ENCODE results near the gene PEX6.

PEX6 gene, protein sequence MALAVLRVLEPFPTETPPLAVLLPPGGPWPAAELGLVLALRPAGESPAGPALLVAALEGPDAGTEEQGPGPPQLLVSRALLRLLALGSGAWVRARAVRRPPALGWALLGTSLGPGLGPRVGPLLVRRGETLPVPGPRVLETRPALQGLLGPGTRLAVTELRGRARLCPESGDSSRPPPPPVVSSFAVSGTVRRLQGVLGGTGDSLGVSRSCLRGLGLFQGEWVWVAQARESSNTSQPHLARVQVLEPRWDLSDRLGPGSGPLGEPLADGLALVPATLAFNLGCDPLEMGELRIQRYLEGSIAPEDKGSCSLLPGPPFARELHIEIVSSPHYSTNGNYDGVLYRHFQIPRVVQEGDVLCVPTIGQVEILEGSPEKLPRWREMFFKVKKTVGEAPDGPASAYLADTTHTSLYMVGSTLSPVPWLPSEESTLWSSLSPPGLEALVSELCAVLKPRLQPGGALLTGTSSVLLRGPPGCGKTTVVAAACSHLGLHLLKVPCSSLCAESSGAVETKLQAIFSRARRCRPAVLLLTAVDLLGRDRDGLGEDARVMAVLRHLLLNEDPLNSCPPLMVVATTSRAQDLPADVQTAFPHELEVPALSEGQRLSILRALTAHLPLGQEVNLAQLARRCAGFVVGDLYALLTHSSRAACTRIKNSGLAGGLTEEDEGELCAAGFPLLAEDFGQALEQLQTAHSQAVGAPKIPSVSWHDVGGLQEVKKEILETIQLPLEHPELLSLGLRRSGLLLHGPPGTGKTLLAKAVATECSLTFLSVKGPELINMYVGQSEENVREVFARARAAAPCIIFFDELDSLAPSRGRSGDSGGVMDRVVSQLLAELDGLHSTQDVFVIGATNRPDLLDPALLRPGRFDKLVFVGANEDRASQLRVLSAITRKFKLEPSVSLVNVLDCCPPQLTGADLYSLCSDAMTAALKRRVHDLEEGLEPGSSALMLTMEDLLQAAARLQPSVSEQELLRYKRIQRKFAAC

DNA sequence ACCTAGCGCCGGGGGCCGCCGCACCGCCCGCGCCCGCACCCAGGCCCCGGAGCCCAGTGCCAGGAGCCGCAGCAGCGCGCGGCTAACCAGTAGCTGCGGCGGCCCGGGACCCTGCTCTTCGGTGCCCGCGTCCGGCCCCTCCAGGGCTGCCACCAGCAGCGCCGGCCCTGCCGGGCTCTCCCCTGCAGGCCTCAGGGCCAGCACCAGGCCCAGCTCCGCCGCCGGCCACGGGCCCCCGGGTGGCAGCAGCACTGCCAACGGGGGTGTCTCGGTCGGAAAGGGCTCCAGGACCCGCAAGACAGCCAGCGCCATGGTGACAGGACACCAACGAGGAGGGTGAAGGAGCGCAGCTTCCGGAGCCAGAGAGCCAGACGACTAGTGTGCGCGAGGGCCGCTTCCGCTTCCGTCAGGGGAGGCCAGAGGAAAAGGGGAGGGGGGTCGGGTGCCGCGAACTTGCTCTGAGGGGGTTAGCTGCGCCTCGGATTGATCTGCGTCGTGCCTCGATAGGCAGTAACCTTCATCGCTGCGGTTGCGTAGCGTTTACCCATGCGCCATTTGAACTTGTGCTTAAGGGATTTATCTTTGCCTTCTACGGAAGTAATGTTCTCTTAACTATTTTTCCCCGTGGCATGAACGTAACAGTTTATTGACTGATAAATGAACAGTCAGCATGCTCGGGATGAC, at the start of gene PEX6:
Gene PEX6, minus strand, starts transcription at position 343 of the 684 bp plus-strand sequence. Its CDS starts 31 bp downstream, at position 312.
- DNase-seq (ENCODE audit: low read depth in 1 of 2, low spot score in 1 of 2) = peak; percentile 76 to 92

DNA sequence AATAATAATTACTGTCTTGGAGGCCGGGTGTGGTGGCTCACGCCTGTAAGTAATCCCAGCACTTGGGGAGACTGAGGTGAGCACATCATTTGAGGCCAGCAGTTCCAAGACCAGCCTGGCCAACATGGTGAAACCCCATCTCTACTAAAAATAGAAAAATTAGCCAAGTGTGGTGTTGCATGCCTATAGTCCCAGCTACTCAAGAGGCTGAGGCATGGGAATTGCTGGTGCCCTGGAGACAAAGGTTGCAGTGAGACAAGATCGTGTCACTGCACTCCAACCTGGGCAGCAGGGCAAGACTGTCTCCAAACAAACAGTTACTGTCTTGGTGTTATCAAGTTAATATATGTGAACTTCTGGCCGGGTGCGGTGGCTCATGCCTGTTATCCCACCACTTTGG, 47.4 kb upstream of the PEX6 start:
- no peak for DNase-seq (ENCODE audit: low read depth in 1 of 2, low spot score in 1 of 2)

DNA sequence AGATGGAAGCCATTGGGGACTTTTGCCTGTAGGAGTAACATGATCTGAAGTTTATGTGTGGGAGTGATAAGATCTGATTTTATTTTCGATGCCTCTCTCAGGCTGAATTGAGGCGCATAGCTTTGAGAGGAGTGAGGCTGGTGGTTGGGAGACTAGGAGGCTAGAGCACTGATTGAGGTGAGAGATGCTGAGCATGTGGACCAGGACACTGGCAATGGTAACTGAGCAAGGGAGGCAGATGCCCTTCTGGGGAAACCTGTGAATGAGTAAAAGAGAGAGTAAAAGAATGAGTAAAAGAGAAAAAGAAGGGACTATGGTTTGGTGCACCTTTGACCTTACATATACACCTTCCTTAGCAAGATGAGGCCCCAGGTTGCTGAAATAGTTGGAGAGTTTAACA, 45.5 kb upstream of the PEX6 start:
- DNase-seq (ENCODE audit: low read depth in 1 of 2, low spot score in 1 of 2) = no peak

DNA sequence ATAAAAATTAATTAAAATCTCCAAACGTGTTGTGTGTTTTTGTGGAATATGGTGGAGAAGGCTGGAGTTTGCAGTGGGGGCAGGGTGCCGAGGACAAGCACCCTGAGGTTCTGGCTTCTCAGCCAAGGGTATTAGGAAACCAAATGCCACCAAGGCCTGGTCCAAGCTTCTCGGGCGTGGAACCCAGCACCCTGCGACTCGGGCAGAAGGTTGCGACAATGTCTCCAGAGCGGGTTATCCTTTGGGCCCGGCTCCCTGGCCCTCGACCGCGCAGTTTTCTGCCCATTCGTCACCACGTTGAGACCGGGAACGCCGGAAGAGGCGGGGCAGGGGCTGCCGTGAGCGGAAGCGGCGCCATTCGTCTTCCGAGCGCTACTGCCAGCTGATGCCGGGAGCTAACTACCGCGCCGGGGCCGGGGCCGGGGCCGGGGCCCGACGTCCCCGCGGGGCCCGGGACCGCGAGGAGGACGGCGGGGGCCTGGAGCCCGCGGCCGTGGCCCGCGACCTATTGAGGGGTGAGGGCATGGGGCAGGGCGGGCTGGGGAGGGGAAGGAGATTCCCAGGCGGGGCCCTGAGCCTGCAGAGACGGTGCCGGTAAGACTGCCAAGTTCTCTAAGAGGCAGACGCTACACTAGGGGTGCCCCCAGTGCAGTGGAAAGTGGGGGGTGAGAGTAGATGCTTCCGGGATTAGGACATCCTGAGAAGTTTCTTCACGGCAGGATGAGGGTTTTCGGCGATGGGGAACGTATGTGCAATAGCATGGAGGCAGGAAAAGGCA, 42.5 kb upstream of the PEX6 start, which contains the start of gene RRP36:
Gene RRP36, plus strand, starts transcription at position 354 of the 778 bp plus-strand sequence. Its CDS starts 32 bp downstream, at position 386.
- DNase-seq (ENCODE audit: low read depth in 1 of 2, low spot score in 1 of 2) = peak; percentile 47 to 65

DNA sequence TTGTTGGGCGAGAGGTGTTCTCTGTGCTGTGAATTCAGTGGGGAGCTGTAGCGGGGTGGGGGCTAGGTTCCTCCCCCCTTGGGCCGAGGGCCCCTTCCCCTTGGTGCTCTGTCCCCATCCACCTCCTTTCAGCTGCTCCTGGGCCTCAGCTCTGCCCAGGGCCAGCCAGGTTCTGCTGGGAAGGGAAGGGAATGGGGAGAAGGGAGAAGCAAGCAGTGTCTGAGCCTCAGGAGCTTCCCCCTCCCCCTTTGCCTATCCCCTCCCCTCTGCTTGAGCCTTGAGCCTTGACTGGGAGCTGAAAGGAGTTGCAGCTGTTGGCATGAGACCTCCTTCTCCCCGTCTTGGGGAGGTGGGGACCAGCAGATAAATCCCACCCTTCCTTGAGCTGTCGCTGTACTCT, 41.9 kb upstream of the PEX6 start:
- no peak for DNase-seq (ENCODE audit: low read depth in 1 of 2, low spot score in 1 of 2)

DNA sequence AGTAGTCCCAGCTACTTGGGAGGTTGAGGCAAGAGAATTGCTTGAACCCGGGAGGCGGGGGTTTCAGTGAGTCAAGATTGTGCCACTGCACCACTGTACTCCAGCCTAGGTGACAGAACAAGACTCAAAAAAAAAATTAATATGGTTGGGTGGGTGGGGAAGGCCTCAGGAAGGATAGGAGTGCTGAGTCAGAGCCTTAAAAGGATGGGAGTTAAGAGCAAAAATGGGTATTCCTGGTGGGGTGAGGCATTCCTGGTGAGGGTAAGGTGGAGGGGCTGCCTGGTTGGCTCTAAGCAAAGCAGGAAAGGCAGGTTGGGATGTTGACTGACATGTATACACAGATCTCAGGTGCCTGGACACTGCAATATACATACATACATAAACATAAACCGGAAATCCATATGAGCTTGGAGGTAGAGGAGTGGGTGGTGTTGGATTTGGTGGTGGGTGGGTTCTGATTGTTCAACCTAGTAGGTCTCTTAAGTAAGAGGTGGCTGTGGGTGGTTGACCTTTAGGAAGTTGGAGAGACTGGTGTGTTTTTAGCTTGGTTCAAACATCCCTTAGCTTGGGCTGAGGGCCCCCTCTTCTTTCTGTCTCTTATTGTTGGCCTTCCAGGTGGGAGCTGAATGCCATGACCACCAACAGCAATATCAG, 41.2 kb upstream of the PEX6 start:
- no peak for DNase-seq (ENCODE audit: low read depth in 1 of 2, low spot score in 1 of 2)

DNA sequence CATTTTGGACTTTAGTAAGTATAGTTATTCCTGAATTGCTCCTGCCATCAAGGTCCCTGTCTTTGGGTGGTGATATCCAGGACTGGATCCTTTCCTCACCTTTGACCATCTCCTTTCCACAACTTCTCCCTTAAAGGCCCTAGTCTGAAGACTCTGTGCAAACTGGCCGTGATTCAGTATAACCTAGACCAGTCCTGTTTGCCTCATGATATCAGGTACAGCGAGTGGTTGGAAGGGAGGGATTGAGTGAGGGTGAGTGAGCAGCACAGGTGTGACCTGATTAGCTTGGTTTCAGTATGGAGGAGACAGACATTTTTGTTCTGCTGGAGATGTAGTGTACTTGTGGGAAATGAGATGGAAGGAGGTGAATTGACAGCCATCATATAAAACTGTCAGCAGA, 40.2 kb upstream of the PEX6 start:
- DNase-seq (ENCODE audit: low read depth in 1 of 2, low spot score in 1 of 2) = no peak

DNA sequence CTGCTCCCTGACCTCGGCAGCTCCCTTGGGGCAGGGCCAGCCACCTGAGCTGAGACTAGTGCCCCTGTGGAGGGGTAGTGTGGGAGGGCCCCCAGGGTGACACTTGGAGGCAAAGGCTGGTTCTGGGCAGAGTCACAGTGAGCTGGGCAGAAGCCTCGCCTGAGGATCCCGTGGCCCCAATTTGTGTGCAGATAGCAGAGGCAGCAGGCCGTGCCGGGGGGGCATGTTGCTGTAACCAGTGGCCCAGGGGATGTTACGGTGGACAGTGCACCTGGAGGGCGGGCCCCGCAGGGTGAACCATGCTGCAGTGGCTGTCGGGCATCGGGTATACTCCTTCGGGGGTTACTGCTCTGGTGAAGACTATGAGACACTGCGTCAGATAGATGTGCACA, 38.0 kb upstream of the PEX6 start:
- DNase-seq (ENCODE audit: low read depth in 1 of 2, low spot score in 1 of 2) = no peak

DNA sequence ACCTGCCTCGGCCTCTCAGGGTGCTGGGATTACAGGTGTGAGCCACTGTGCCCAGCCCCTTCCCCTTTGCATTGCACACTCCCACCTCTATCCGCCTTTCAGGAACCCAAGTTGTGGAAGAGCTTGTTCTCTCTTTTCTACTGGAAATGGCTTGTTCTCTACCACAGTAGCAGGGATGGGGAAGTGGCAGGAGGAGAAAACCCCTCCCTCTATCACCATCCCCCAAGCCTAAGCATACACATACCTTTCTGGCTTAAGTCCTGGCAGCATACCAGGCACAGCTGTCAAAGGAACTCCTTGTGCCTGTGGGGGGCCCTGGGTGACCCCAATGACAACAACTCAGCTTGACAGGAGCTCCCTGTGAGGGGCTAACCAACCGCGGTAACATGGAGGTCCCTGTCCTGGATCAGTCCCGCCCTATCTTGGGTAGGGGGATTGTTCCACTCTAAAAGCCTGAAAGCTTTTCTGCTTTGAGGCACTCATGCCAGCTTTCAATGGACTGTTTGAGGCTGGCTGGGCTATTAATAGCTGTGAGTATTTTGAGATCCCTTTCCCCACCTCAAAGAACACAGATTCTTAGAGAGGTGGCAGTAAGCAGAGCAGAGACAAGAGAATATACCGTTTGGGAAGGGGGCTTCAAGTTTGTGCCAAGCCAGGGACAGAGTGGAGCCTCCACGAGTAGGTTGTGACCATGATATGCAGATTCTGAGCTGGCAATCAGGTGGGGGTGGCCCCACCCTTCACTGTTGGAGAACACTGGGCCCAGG, 37.4 kb upstream of the PEX6 start:
- no peak for DNase-seq (ENCODE audit: low read depth in 1 of 2, low spot score in 1 of 2)

DNA sequence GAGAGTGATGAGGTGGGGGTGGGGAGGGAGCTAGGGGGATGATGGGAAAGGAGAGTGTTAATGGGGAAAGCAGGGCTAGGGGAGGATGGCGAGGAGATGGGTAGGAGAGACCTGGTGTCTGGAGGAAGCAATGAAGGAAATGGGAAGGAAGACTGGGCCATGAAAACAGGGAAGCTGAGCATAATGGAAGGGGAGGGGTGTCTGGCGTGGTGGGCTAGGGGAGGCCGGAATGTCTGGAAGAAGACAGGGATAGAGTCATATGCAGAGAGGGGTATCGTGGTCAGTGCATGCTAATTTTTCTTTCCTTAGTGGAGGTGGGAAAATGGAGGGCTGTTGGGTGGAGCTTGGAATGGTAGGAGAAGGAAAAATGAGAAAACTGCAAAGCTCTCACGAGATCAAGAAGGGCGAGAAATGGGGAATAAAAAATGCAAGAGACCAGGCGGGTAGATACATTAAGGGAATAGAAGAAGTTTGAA, 35.5 kb upstream of the PEX6 start:
- DNase-seq (ENCODE audit: low read depth in 1 of 2, low spot score in 1 of 2) = no peak

DNA sequence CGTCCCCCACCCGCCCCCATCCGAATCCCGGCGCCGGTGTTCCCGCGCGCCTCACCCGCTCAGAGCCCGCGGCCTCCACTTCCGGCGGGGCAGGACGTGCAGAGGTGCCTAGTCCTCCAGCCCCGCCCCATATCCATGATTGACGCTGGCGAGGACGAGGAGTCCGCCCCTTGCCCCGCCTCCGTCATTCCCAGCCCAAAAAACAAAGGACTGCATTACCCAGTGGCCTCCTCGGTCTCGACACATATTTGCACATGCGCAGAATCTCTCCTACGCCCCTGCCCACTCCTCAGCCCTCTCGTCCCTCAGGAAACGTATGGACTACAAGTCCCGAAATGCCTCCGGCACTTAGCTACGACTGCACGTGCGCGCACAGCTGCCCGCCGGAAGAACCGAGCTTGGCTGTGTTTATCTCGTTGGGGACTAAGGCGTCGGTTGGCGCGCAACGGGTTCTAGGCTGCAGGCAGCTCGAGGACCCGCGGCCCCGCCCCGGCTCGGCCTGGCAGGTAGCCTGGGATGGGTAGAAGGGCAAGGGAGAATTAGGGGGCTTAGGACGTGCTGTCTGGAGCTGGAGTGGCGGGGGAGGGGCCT, 35.0 kb upstream of the PEX6 start, which contains the start of the genes KLHDC3 and MEA1:
Gene KLHDC3, plus strand, starts transcription at position 407 of the 591 bp plus-strand sequence. CDS start 2,944 bp downstream, outside the sequence.
Gene MEA1, minus strand, starts transcription at position 104 of the 591 bp plus-strand sequence. CDS start 133 bp downstream, outside the sequence.
- DNase-seq (ENCODE audit: low read depth in 1 of 2, low spot score in 1 of 2) = peak; percentile 96 to 99

DNA sequence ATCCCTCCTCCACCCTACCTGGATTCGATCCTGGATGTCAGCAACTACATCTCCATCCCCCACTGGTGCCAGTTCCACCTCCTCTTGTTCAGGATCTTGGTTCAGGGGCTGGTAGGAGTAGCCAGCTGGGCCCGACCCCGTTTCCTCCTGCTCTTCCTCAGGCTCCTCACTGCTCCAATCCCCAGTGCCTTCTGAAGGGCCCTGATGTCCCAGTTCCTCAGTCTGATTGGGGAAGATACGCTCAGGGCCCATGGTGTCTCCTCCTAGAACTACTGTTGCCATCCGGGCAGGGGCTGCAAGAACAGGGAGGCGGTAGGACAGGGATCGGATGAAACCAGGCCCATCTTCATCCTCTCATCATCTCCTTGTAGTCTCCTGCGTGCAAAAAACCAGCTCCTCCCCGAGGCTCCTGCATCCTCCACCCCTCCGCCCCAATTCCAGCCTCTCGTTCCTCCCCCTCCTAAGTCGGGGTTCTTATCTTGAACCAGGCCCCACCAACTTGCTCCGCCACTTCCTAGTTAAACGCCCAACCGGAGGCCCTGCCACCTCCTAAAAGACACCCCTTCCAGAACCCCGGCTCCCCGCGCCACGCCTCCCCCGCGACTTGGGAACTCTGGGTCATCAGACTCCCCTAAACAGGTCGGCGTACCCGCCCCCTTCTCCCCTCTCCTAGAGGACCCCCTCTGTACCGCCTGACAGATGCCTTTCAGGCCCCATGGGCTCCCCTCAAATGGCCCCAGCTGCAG, 34.3 kb upstream of the PEX6 start:
- no peak for DNase-seq (ENCODE audit: low read depth in 1 of 2, low spot score in 1 of 2)

DNA sequence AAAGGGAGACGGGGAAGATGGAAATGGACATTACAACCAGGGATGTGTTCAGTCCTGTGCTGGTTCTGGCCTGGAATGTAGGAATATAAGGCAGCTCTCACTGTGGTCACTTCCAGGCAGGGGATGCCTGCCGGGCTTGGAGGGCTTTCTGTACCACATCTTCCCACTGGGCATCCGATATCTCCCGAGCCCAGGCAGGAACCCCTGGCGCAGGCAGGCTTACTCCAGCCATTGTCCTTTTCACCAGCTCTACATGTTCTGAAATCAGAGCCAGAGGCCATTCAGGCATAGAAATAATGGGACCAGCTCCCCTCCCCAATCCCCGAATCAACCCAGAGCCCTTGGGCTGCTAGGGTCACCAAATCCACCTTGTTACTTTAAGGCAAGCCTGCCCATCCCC, 33.4 kb upstream of the PEX6 start:
- no peak for DNase-seq (ENCODE audit: low read depth in 1 of 2, low spot score in 1 of 2)

DNA sequence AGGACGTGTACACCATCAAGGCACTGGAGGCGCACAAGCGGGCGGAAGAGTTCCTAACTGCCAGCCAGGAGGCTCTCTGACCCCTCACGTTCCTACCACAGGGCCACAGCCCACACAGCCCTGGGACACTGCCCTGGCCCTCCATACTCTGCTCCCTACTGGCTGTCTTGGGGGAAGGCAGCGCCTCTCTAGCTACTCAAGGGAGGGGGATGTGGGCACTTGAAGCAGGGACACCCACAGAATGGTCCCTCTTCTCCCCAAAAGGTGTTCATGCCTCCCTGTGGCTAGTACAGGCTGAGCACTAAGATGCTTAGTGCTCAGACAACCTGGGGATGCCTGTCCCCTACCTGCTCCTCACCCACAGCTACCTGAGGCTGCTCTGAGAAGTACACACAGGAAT, 32.2 kb upstream of the PEX6 start:
- DNase-seq (ENCODE audit: low read depth in 1 of 2, low spot score in 1 of 2) = no peak

DNA sequence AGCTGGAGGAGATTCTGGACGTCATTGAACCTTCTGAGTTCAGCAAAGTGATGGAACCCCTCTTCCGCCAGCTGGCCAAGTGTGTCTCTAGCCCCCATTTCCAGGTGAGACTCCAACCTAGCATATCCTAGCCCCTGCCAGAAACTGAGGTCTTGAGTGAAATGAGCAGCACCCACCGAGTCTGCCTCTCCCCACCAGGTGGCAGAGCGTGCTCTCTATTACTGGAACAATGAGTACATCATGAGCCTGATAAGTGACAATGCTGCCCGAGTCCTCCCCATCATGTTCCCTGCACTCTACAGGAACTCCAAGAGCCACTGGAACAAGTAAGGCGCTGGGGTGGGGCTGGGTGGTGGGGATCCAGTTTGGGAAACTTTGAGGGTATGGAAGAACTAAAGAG, 30.1 kb upstream of the PEX6 start:
- no peak for DNase-seq (ENCODE audit: low read depth in 1 of 2, low spot score in 1 of 2)

DNA sequence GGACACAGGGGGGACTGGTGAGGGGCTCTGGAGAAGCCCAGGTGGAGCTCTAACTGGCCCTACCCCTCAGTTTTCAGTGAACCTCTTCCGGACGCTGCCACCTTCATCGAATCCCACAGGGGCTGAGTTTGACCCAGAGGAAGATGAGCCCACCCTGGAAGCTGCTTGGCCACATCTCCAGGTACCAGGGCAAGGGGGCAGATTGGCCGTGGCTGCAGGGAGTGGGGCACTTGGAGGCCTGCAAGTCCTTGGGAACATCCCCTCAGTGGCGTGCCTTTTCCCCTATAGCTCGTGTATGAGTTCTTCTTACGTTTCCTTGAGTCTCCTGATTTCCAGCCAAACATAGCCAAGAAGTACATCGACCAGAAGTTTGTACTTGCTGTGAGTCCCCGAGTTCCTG, 28.1 kb upstream of the PEX6 start:
- no peak for DNase-seq (ENCODE audit: low read depth in 1 of 2, low spot score in 1 of 2)

DNA sequence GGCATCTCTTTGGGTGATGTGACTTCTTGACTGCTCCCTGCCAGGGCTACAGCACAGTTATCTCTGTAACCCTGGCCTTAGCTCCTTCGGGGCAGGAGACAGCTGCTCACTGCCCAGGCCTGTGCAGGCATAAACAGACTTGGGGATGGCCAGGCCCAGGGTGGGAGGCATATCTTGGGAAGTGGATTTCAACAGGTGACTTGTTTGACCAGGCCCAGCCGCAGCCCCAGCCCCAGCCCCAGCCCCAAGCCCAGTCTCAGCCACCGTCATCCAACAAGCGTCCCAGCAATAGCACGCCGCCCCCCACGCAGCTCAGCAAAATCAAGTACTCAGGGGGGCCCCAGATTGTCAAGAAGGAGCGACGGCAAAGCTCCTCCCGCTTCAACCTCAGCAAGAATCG, 27.3 kb upstream of the PEX6 start:
- no peak for DNase-seq (ENCODE audit: low read depth in 1 of 2, low spot score in 1 of 2)

DNA sequence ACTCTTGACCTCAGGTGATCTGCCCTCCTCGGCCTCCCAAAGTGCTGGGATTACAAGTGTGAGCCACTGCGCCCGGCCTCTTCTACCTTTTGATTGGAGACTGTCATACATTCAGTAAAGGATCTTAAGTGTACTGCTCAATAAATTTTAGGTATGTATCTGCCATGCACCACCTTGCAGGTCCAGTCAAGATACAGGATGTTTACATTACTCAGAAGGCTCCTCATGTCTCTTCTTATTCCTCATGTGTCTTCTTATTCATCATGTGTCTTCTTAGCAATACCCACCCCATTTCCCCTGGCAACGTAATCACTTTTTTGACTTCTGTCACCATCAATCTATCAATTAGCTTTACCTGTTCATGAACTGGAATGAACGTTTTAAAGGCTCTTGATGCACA, 26.9 kb upstream of the PEX6 start:
- DNase-seq (ENCODE audit: low read depth in 1 of 2, low spot score in 1 of 2) = no peak
